NK-92 (cell line): Measurements from ENCODE around the gene LTA4H.

Experiments used
- DNase-seq: peaks from one replicate; lab custom pipeline; 2025; ENCODE audit not compliant: unreplicated experiment; lab: John Stamatoyannopoulos, UW

Gene LTA4H

DNA sequence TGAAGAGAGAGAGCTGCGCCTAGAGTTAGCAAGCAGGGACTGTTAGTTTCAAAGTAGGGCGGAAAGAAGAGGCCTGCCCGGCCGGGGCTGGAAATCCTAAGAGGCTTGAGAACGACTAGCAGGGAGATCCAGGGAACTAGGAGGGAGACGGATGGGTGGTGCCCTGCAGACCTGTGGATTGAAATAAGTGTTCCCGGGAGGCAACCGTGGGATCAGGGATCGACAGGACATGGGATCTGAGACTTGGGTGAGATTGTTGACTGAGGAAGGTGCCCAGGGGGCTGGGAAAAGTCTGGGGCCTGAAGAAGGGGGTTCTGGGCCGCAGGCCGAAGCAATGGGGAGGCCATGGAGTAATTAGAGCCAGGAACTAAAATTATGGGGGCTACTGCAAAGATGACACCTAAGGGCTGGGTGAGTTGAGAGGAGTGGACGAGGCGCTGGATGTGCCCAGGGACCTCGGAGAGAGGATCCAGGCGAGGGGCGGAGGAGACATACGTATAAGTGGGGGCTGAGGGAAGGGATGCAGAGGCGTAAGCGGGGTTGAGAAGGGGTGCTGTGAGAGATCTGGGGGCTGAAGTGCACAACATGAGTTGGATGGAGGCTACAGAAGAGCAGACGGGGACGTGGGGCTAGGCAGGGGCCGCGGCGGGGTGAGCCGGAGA, 635 bp downstream of the LTA4H start:
- DNase-seq = no peak

DNA sequence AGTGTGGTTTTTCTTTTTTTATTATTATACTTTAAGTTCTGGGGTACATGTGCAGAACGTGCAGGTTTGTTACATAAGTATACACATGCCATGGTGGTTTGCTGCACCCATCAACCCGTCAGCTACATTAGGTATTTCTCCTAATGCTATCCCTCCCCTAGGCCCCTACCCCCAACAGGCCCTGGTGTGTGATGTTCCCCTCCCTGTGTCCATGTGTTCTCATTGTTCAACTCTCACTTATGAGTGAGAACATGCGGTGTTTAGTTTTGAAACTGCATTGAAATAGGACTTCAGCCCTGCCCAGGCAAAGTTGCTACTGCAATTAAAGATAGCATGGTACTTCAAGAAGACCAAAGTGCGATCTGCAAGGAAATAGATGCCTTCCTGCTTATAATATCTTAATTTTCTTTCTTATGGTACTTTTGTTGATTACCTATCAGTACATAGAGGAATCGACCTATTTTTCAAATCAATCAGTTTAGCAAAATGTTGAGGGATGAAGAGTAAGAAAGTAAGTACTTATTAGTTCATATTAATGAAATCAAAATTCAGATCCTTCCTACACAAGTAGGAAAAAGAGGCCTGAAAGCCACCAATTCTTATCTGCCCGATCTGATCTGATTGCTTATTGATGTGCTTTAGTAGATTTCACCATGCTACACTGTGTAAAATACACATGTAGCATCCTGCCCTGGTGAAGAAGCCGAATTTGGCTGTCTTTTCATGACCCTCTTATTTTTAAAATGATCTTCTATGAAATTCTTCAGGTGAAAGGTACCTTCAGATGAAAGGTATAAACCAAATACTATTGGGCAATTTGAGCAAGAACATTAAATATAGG, 1.6 kb downstream of the LTA4H start:
- DNase-seq = no peak

DNA sequence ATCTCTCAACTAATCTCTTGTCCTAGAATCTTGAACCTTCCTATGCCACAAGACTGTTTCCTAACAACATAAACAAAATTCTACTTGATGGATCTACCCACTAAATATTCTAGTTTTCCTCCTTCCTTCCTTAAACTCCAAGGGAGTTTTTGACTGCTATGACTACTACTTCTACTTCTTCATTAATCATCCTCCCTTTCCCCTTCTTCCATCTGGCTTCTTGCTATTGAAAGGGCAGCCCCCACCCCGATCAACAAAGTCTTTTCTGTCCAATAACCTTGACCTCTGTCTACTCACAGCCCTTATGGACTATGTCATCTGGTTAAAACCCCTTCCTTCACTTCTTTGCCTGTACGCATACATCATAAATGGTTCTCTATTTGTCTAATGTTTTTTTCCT, 5.6 kb downstream of the LTA4H start:
- DNase-seq = no peak

DNA sequence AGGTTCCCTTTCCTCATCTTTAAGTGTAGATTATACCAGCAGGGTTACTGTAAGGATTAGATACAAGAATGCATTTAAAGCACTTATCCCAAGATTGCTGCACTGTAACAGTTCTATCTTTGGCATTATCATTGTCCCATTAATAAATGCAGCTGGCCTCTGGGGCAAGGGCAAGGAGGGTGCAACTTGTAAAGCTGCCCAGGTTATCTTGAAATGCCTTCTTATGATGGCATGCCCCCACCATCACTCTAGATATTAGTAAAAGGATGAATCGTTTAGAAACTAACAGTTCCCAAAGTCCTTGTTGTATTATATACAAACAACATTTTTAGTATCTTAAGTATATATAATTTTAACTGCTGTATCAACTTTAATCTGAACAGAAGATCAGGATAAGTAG, 6.8 kb downstream of the LTA4H start:
- no peak for DNase-seq

DNA sequence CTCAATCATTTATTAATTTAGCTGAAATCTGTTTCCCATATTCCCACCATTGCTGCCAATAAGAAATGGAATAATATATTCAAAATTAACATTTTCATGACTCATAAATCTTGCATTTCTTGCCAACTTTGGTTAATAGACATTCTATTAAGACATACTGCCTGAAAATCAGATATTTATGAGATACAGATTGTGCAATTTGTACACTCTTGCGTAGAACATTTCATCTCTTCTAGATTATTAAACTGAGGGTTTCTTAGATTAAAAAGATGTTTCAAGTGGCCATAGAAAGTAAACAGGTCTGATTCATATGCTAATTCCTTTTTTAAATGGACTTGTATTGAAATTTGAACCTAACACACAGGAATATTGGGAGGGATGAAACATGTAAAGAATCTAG, 9.1 kb downstream of the LTA4H start:
- DNase-seq = no peak

DNA sequence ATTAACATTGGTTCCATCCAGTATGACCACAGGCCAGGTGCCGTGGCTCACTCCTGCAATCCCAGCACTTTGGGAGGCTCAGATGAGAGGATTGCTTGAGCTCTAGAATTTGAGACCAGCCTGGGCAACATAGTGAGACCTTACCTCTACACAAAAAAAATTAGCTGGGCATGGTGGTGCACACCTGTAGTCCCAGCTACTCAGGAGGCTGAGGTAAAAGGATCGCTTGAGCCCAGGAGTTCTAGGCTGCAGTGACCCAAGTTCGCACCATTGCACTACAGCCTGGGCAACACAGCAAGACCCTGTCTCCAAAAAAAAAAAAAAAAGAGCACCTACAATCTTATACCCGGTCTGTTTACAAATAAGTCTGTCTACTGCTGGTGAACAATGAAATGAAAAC, 9.9 kb downstream of the LTA4H start:
- DNase-seq = no peak

DNA sequence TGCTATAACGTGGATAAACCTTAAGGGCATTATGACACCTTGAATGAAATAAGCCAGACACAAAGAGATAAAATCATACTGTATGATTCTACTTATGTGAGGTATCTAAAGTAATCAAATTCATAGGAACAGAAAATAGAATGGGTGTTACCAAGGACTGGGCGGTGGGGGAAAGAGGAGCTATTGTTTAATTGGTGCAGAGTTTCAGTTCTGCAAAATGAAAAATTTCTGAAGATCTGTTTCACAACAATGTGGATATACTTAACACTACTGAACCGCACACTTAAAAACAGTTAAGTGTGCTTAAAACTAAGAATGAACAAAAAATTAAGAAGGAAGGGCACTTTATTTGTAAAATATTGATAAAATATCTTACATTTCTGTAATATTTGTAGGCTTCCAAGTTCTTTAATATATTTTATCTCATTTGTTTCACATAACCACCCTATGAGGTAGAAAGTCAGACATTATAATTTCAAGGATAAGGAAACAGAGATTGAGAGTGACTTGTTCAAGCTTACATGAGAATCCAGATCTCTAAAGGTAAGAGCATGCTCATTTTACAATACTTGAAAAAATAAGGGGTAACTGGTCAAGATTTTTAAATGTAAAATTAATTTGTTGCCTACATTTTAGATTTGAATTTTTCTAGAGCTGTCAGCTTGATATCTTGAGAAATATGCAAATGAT, 14.9 kb downstream of the LTA4H start:
- DNase-seq = no peak

DNA sequence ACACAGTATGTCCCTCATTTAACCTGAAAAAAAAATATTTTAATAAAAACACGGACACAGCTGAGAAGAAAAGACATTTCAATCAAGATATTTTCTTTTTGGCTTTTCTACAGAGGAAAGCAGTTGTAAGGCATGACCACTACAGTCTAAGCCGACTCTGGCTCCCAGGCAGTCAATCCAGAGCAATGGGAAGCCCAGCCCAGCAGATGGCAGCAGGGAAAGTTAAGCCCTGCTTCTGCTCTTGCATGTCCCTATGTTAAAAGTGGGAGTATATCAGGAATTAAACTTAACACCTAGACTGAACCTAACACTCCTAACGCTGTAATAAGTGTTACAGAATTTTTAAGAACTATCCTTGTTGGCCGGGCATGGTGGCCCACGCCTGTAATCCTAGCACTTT, 19.7 kb downstream of the LTA4H start:
- no peak for DNase-seq

DNA sequence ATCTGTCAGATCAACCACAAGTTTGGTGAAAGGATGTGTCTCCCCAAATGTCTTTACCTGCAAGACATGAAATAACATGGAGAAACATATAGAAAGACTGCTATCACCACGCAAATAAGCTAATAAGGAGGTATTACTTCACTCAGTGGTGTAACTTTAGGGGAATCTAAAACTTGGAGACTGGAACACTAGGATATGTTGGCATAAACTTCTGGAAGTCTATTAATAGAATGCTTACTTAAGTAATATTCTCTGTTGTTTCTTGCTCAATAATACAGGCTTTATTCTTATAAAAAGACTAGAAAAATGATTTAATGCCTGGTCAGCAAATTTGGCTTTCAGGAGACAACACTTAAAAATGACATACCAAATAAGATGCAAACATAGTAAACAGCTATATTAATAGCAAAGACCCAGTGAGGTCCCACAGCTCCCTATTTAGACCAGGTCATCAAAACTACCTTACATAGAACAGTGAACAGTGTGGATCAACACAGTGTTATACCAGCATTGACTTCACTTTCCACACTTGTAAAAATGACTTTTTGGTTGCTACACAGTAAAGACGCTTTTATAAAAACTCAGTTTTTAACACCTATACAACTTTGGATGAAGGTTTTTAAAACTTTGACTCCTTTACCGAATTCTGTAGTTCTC, 20.3 kb downstream of the LTA4H start:
- no peak for DNase-seq

DNA sequence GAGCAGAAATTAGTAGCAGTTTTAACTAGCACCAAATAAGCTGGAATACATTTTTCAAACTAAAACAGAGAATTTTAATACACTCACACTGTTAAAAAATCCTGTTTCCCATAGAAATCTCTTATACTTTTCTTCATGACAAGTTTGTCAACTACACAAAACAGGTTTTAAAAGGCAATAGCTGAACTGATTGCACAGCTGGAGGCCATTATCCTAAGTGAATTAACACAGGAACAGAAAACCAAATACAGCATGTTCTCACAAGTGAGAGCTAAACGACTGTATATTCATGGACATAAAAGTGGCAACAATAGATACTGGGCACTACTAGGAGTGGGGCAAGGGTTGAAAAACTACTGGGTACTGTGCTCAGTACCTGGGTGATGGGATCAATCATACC, 27.7 kb downstream of the LTA4H start:
- DNase-seq = no peak

DNA sequence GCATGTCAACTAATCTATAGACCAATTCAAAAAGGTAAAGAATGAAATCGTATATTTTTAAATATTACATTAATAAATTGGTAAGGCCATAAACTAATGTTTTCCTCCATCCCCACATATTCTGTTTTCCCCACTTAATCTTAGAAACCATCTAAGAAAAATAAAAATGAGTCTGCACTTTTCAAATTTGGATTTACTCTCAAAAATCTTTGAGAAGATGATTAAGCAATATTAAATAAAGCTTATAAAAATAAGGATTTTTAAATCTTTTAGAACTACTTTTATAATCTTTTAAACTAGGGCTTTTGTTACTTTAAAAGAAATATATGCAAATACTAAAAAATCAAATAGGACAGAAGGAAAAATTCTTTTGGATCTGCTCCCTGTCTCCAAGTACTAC, 28.7 kb downstream of the LTA4H start:
- no peak for DNase-seq

DNA sequence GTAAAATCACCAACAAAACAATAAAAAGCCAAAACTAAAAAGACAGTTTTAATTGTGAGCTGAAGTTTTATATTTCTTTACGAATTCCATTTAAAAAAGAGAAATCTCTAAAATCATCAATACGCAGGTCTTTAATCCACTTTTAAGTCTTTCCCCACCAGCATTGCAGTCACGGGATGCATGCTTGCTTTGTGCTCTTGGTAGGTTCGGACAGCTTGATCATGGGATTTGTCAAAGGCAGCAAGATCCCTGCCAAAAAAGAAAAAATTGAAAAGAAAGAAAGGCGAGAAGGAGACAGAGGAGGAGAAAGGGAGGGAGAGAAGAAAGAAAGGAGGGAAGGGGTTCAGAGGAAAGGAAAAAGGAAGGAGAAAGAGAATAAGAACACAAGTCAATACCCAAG, 34.5 kb downstream of the LTA4H start:
- no peak for DNase-seq

DNA sequence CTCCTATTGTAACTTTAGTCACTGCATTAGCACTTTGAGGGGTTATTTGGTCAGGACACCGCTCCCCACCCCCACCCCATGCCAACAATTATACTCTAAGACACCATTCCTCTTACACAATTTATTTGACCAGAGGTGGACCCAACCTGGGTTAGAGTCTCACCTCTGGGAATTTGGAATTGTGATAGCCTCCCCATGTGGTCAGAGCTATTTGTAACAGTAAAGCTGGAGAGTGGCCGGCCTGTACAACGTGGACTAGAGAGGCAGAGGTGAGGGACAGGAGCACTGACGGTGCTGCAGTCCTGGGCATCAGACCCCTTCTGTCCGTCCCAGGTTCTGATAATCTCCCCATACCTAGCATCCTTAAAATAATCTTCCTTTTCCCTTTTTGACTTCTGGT, 35.9 kb downstream of the LTA4H start:
- no peak for DNase-seq

DNA sequence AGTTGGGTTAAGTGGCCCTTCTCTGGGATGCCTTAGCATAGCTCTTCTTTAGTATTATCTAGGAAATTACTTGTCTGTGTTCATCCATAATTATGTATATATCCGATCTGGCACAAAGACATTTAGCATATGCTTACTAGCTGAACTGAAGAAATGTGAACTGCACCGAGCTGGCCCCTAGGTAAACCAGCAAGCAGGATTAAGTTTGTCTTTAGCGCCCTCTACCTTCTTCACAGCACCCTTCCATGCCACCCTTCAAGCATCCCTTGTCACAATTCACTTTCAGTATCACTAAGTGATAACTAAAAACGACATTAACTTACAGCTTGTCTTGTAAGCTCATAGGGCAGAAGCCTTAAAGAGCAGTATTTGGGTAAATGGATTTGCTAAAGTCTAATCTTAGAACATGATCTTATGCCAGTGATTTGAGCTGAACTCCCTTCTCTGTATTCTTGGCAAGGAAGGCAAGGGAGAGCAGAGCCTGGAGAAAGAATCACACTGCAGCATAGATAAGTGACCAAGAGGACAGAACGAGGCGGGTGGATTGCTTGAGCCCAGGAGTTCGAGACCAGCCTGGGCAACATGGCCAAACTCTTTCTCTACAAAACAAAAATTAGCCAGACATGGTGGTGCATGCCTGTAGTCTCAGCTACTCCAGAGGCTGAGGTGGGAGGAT, 36.6 kb downstream of the LTA4H start:
- DNase-seq = no peak

DNA sequence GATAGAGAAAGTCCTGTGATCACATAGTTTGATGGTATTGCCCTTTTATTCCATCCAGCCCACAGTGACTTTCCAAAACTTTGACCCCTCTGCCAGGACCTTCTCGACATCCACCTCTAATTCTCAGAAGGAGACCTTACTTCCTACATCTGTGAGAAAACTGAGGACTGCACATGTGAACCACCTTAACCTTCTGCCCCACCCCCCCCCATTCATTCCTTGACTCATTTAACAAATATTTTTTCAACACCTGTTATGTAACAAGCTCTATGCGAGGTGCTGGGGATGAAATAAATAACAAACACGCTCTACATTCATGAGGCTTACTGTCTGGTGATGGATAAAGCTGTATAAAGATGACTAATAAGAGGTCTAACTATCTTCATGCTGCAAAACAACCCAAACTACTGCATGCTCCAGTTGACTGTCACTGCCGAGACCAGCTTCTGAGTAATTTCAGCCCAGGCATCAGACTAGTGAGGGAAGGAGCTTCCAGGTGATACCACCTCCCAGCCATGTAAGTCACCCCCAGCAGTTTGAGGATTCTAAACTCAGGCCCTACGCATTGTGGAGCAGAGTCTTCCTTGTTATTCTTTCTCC, 37.4 kb downstream of the LTA4H start:
- DNase-seq = no peak

DNA sequence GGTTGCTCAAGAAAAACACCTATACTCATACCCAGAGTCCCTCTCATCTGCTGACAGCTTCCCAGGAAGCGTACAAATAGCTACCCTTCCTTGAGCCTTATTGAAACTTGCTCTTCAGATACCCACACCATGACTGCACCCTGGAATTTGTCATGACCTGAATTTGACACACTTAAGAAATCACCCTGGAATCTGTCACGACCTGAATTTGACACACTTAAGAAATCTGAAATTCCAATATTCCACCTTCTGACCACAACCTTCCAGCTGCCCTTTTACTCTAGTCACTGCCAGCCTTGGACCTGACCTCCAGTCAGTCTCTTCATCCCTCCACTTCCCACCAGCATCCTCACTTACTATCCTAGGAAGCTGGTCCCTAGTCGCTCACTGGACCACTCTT, 38.1 kb downstream of the LTA4H start:
- no peak for DNase-seq

DNA sequence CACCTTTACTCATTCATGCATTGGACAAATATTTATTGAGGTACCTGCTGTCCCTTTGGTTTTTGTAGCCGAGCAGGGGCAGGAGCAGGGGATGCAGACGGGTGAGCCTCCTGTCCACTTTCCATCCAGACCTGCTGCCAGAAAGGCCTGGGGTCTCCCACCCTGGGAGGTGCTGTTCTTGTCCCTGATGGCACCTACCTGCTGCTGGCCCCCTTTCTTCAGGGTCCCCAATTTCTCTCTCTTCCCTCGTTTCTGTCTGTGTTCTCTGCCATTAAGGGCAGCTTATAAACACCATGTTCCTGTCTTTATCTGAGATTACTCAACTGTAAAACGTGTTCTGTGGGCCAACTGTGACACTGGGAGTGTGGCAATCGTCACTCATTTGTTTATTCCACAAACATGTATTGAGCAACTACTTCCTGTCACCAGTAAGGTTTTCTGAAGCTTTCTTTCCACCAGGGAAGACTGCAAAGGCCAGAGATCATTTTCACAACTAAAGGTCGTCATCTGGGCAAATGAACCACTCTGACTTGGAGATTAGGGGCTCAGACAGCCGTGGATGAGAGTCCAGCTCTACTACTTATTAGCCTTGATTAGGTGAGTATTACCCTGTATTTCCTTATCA, 39.2 kb downstream of the LTA4H start, which contains the start of gene HAL:
Gene HAL, minus strand, starts transcription at position 311 of the 625 bp plus-strand sequence. CDS start 434 bp downstream, outside the sequence.
- DNase-seq = no peak

DNA sequence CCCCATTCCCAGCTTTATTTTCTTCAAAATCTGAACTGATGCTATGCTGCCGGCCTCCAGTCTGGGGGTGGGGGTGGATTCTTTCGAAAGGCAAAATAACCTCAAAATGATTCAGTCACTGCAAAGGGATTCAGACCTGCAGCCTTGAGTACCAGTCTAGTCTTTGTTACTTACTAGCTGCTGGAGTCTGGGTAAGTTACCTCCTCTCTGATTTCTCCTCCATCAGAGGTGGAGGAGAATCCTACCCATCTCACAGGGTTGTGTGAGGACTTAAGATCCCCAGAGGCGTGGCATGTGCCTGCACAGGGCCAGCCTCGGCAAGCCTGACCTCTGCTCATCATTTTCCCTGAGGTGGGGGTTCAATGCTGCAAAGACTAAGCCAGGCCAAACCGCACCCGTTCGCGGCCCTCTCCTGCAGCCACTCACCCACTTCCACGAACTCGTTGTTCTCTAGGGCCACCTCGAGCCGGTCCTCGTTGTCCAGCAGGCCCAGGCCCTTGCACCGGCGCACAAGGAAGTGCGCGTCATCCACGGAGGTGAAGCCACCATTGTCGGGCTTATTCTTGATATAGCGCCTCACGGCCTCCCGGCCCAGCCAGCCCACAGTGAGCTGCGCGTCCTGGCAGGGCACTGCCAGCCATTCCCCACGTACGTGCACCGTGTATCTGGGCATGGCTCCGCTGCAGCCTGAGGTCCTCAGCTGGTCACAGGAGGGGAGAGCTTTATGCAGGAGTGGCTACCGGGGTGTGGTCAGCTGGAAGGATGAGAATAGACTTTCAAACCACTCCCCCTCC, 40.0 kb downstream of the LTA4H start:
- DNase-seq = no peak

DNA sequence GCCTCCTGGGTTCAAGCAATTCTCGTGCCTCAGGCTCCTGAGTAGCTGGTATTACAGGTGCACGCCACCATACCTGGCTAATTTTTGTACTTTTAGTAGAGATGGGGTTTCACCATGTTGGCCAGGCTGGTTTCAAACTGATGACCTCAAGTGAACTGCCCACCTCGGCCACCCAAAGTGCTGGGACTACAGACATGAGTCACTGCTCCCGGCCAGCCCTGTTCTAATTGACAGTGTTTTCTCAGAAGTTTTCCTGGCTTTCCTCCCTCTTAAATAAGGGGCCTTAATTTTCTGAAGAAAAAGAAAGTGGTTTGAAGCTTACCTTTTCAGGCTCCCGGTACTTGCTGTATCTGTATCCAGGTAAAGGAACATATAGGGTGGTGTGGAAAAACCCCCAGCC, 40.9 kb downstream of the LTA4H start:
- no peak for DNase-seq
